ENCODE results near the gene STRA6.

The STRA6 gene

DNA sequence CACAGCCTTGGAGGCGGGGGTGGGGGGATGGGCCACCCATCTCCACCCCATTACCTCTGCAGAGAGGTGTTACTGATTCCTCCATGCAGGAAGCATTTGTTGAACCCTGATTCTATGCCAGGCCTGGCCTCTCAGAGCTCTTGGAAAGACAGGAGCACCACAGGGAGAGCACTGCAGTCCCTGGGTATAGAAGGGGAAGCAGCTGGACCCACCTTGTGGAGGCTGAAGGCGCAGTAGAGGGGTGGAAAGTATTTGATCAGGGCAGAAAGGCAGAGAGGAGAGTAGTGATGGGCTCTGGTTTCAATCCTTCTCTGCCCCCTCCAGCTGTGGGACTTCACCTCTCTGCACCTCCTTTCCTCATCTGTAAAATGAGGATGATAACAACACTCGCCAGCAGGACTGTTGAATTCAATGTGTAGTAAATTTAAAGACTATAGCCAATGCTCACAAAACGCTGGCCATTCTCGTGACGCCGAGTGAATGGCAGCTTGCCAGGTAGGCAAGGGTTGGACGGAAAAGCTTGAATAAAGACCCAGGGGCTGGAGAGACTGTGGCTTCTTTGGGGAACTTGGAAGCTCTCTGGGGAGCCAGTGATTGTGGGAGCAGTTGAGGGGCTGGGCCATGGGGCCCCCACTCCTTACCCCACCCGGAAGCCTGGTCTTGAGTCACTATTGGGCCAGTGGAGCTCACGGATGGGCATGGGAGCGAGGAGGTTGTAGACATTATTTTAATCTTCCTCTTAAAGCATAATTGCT lies 25.6 kb upstream of the STRA6 start:
- H3K4me3 ChIP-seq (ENCODE audit: low read depth, low read length) = no peak overlapping the region
- TF ChIP-seq, protein P1, sequence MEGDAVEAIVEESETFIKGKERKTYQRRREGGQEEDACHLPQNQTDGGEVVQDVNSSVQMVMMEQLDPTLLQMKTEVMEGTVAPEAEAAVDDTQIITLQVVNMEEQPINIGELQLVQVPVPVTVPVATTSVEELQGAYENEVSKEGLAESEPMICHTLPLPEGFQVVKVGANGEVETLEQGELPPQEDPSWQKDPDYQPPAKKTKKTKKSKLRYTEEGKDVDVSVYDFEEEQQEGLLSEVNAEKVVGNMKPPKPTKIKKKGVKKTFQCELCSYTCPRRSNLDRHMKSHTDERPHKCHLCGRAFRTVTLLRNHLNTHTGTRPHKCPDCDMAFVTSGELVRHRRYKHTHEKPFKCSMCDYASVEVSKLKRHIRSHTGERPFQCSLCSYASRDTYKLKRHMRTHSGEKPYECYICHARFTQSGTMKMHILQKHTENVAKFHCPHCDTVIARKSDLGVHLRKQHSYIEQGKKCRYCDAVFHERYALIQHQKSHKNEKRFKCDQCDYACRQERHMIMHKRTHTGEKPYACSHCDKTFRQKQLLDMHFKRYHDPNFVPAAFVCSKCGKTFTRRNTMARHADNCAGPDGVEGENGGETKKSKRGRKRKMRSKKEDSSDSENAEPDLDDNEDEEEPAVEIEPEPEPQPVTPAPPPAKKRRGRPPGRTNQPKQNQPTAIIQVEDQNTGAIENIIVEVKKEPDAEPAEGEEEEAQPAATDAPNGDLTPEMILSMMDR (IDR thresholded peaks at IDR 0.05; ENCODE audit: control insufficient read depth, extremely low read depth, insufficient read depth) = no peak
- no peak for DNase-seq (ENCODE audit: low read depth)

DNA sequence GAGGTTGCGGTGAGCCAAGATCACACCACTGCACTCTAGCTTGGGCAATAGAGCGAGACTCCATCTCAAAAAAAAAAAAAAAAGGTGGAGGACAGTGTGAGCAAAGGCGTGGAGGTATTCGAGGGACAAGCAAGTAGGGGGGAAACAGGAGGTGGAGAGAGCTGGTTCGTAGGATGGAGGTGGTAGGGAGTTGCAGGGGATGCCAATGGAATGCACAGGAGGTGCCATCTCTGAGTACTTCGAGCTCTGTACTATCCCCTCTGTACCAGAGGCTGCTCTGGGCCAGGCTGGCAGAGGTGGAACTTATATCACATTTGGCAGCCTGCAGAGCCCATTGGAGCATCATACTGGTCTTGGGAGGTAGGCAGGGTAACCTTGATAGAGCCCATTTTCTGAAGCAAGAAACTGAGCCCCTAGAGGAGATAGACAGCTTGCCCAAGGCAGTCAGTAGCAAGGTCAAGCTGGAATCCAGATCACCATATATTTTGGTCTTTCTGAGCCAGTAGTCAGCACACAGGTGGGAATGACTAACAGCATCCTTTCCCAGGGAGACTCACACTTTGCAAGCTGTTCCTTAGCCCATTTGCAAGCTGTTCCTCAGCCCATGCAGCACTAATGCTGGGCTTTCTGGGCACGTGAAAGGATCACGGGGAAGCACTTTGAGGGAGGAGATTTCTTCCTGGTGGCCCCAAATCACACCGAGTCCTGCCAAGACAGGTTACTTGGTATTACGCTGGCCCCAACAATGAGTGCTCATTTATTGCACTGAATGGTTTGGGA lies 24.4 kb upstream of the STRA6 start:
- TF ChIP-seq, protein P1 (IDR thresholded peaks at IDR 0.05; ENCODE audit: control insufficient read depth, extremely low read depth, insufficient read depth) = no peak
- H3K4me3 ChIP-seq (ENCODE audit: low read depth, low read length) = no peak overlapping the region
- no peak for DNase-seq (ENCODE audit: low read depth)

DNA sequence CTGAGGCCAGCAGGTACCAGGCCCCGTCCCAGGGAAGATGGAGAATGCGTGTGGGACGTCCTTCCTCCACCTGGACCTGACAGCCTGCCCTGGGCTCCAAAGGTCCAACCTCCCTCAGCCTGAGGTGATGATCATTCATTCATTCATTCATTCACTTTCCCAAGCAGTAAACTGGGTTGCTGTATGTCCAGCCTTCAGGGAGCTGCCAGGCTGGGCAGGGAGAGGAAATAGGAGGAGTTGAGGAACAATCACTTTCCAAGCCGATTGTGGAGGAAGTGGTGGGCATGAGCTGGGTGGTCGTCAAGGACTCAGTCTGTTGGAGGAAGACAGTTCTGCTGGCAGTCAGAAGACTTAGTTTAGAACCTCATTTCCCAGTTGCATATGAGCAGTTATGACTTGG lies 23.3 kb upstream of the STRA6 start:
- TF ChIP-seq, protein P1 (IDR thresholded peaks at IDR 0.05; ENCODE audit: control insufficient read depth, extremely low read depth, insufficient read depth) = no peak
- H3K4me3 ChIP-seq (ENCODE audit: low read depth, low read length) = no peak overlapping the region
- DNase-seq (ENCODE audit: low read depth) = no peak

DNA sequence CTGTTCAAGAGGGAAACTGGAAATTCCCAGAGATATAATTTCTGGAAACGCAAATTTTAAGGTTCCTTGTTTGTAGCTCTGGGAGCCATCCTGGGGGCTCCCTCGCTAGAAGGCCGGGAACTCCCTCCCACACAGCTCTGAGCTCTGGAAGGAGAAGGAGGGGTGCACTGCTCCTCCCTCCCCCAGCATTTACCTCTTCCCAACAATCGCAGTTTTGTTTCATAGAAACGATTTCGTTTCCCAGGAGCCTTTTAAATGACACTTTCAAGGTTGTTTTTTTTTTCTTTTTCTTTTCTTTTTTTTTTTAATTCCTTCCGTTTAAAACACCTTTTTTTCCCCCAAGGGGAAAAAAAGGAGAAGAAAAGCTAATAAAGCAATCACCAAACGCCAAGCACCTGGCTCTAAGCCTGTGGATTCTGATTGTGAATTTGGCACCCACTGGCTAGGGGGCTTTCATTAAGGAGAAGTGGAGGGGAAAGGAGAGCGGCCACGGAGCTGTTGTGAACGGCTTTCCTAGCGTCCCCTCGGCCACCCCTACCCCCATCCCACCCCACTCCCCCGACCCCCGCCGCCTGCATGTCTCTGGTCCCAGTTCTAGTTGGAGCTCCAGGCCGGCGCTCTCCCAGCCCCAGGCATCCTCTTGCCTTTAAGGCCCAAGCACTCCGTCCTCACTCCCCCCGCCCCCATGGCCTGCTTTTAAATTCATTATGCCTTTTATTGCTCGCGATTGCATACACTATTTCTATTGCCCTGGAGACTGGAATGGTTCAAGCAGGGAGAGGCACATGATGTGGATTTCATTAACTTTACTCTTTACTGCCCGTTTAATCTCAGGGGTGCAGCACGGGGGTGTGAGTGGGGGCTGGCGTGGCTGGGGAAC lies 19.9 kb upstream of the STRA6 start:
- H3K4me3 ChIP-seq (ENCODE audit: low read depth, low read length) = no peak overlapping the region
- TF ChIP-seq, protein P1 (IDR thresholded peaks at IDR 0.05; ENCODE audit: control insufficient read depth, extremely low read depth, insufficient read depth) = no peak

DNA sequence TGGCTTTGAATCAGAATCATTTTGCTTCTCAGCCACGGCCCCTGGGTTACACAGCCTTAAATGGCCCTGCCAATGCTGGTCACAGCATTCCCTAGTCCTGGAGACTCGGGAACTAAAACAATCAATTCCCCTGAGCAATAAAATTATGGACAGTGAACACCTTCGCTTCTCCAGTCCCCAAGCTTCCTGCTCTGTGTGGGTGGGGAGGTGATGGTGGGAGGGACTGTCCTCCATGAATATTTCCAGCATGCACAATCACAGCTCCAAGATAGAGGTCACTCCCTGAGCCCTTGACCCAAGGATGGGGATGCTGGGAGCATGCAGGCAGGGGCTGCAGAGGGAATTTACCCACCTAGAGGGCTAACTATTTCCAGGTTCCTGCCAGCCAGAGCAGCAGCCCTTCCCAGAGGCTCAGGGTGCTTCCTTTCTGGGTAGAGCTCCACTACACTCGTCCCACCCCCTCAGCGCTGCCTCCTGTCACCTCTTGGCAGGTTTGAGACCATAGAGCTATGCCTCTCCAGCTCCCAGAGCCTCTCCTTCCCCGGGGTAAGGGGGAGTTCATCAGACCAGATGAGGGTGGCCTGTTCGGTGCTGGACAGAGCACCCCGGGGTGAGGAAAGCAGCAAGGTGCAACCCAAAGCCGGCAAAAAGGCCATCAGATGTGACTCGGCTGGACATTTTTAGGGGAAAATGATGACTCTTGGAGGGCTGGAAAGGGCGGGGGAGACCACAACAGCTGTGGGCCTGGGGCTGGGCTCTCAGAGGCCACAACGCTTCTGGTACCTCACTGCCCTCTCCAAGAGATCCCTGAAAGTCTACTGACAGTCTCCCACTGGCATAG lies 19.0 kb upstream of the STRA6 start:
- H3K4me3 ChIP-seq (ENCODE audit: low read depth, low read length) = no peak overlapping the region
- TF ChIP-seq, protein P1 (IDR thresholded peaks at IDR 0.05; ENCODE audit: control insufficient read depth, extremely low read depth, insufficient read depth) = no peak
- DNase-seq (ENCODE audit: low read depth) = no peak

More for the DNA sequence above, 19.9 kb upstream of the STRA6 start:
- no peak for DNase-seq (ENCODE audit: low read depth)

All from LNCaP clone FGC (cell line).